IMR-90 (cell line): ENCODE measurements around the gene IGF2R. TPM values are rescaled to one million over a fixed set of nuclear protein-coding genes. Genes with fewer than 3 reads are reported as not detected.

Experiments
- ATAC-seq: fragments of 200-7000 bp; cut with Tn5 transposase; 2 replicates; pipeline ENCODE4 v1.9.1; 2020; ENCODE audit warnings: low read depth, mild to moderate bottlenecking, moderate library complexity
- BruUV-seq: library from RNA; stranded (reverse); fragments of 400-500 nt; replicated peaks from 2 replicates; lab custom pipeline; 2021; lab: Mats Ljungman, UMichigan
- CTCF ChIA-PET: fragments of 300-600 bp; formaldehyde crosslinking; extraction: SDS; loops from one replicate; lab custom pipeline; 2021; ENCODE audit warnings: antibody characterized with exemption; lab: Yijun Ruan, JAX
- POLR2A ChIA-PET: fragments of 300-600 bp; sonication (Branson Sonifier 250); formaldehyde crosslinking; loops from one replicate; lab custom pipeline; 2022; ENCODE audit warnings: antibody characterized with exemption; ENCODE audit not compliant: unreplicated experiment; lab: Charles Lee
- DNase-seq: peaks from one replicate; pipeline ENCODE4 v3.0.0; 2013
- H2AFZ ChIP-seq: replicated peaks from 2 replicates; pipeline ENCODE3; 2013; ENCODE audit warnings: low read length, mild to moderate bottlenecking; ENCODE audit not compliant: poor library complexity
- H2AK5ac ChIP-seq: 2 replicates; pipeline ENCODE4 v1.6.1; 2013; ENCODE audit warnings: low read depth, low read length, inconsistent platforms
- H2AK9ac ChIP-seq: replicated peaks from 2 replicates; pipeline ENCODE3; 2013; ENCODE audit warnings: mild to moderate bottlenecking, low read depth, low read length, moderate library complexity; ENCODE audit not compliant: poor library complexity
- H2BK120ac ChIP-seq: 2 replicates; pipeline ENCODE4 v1.6.1; 2013; ENCODE audit warnings: low read depth, low read length, inconsistent platforms
- H2BK15ac ChIP-seq: 3 replicates; pipeline ENCODE4 v1.6.1; 2013; ENCODE audit warnings: low read depth, low read length, inconsistent platforms
- H2BK20ac ChIP-seq: 2 replicates; pipeline ENCODE4 v1.6.1; 2013; ENCODE audit warnings: low read depth, mild to moderate bottlenecking, inconsistent platforms, low read length, moderate library complexity
- H2BK5ac ChIP-seq: 2 replicates; pipeline ENCODE4 v1.6.1; 2013; ENCODE audit warnings: mild to moderate bottlenecking, low read depth, low read length, inconsistent platforms; ENCODE audit not compliant: poor library complexity, severe bottlenecking
- H3K14ac ChIP-seq: replicated peaks from 2 replicates; pipeline ENCODE4 v1.6.1; 2013; ENCODE audit warnings: low read depth, low read length, inconsistent platforms
- H3K18ac ChIP-seq: 2 replicates; pipeline ENCODE4 v1.6.1; 2013; ENCODE audit warnings: low read depth, low read length, control low read depth
- H3K23ac ChIP-seq: 2 replicates; pipeline ENCODE4 v1.6.1; 2013; ENCODE audit warnings: low read depth, low read length, inconsistent platforms
- H3K27ac ChIP-seq: 2 replicates; pipeline ENCODE4 v1.5.1; 2013; ENCODE audit warnings: mild to moderate bottlenecking, control low read depth, low read length; ENCODE audit not compliant: insufficient read depth
- H3K27me3 ChIP-seq: 2 replicates; pipeline ENCODE4 v1.6.1; 2013; ENCODE audit warnings: low read length; ENCODE audit not compliant: control insufficient read depth, insufficient read depth
- H3K36me3 ChIP-seq: 2 replicates; pipeline ENCODE4 v1.6.1; 2013; ENCODE audit warnings: low read length, mixed read lengths; ENCODE audit not compliant: control insufficient read depth, insufficient read depth
- H3K4ac ChIP-seq: 2 replicates; pipeline ENCODE4 v1.6.1; 2013; ENCODE audit warnings: low read depth, low read length, inconsistent platforms
- H3K4me1 ChIP-seq: 2 replicates; pipeline ENCODE4 v1.6.1; 2013; ENCODE audit warnings: low read length, mixed read lengths; ENCODE audit not compliant: control insufficient read depth, insufficient read depth
- H3K4me2 ChIP-seq: 2 replicates; pipeline ENCODE4 v1.6.1; 2013; ENCODE audit warnings: low read depth, mild to moderate bottlenecking, control low read depth, low read length, moderate library complexity
- H3K4me3 ChIP-seq: 2 replicates; pipeline ENCODE4 v1.5.1; 2013; ENCODE audit warnings: low read depth, mild to moderate bottlenecking, control low read depth, low read length, moderate library complexity; ENCODE audit not compliant: insufficient read depth
- H3K56ac ChIP-seq: 2 replicates; pipeline ENCODE4 v1.6.1; 2013; ENCODE audit warnings: low read length, inconsistent platforms; ENCODE audit not compliant: insufficient read depth; ENCODE audit errors: extremely low read depth
- H3K79me1 ChIP-seq, 2 experiments: 2 replicates each; pipeline ENCODE4 v1.6.1; 2013; ENCODE audit warnings: low read length in 2 of 2, inconsistent platforms in 1 of 2, low read depth in 1 of 2
- H3K9ac ChIP-seq: 2 replicates; pipeline ENCODE4 v1.6.1; 2013; ENCODE audit warnings: low read depth, low read length, control low read depth
- H3K9me1 ChIP-seq: 2 replicates; pipeline ENCODE4 v1.6.1; 2013; ENCODE audit warnings: low read length, inconsistent platforms; ENCODE audit not compliant: insufficient read depth
- H3K9me3 ChIP-seq: 2 replicates; pipeline ENCODE4 v1.6.1; 2013; ENCODE audit warnings: low read length; ENCODE audit not compliant: control insufficient read depth, insufficient read depth
- H4K20me1 ChIP-seq: 2 replicates; pipeline ENCODE4 v1.6.1; 2013; ENCODE audit warnings: low read length, inconsistent platforms; ENCODE audit not compliant: insufficient read depth
- H4K5ac ChIP-seq: 2 replicates; pipeline ENCODE4 v1.6.1; 2013; ENCODE audit warnings: mild to moderate bottlenecking, low read depth, low read length, control low read depth
- H4K8ac ChIP-seq, 2 experiments: 2 replicates each; pipeline ENCODE4 v1.6.1; 2013; ENCODE audit warnings: low read depth in 2 of 2, low read length in 2 of 2, control low read depth in 1 of 2, inconsistent platforms in 1 of 2
- H4K91ac ChIP-seq: 2 replicates; pipeline ENCODE4 v1.6.1; 2013; ENCODE audit warnings: low read depth, low read length, inconsistent platforms; ENCODE audit not compliant: insufficient read depth
- BHLHE40 ChIP-seq: fragments of 150-350 bp; IDR thresholded peaks from 2 replicates; pipeline ENCODE4 v1.6.1; 2016; ENCODE audit warnings: mild to moderate bottlenecking, low read depth, low read length
- CHD1 ChIP-seq: IDR thresholded peaks from 2 replicates; pipeline ENCODE4 v1.6.1; 2012; ENCODE audit warnings: low read depth, low read length, improper control_type of control experiment
- ELK1 ChIP-seq: fragments of 150-350 bp; IDR thresholded peaks from 2 replicates; pipeline ENCODE4 v1.6.1; 2016; ENCODE audit warnings: low read depth, mild to moderate bottlenecking, low read length, moderate library complexity, borderline replicate concordance
- FOS ChIP-seq: fragments of 150-350 bp; IDR thresholded peaks from 2 replicates; pipeline ENCODE4 v1.6.1; 2016; ENCODE audit warnings: low read depth, low read length
- MAFK ChIP-seq: IDR thresholded peaks from 2 replicates; pipeline ENCODE4 v1.6.1; 2012; ENCODE audit warnings: low read depth, low read length, improper control_type of control experiment
- MAZ ChIP-seq: IDR thresholded peaks from 2 replicates; pipeline ENCODE4 v1.6.1; 2012; ENCODE audit warnings: low read depth, mild to moderate bottlenecking, low read length, improper control_type of control experiment, moderate library complexity, borderline replicate concordance
- MXI1 ChIP-seq: IDR thresholded peaks from 2 replicates; pipeline ENCODE4 v1.6.1; 2012; ENCODE audit warnings: low read depth, mild to moderate bottlenecking, low read length, moderate library complexity, borderline replicate concordance
- NFE2L2 ChIP-seq: fragments of 150-350 bp; IDR thresholded peaks from 2 replicates; pipeline ENCODE4 v1.6.1; 2016; ENCODE audit warnings: low read depth, mild to moderate bottlenecking, low read length
- POLR2A ChIP-seq: IDR thresholded peaks from 2 replicates; pipeline ENCODE4 v1.6.1; 2012; ENCODE audit warnings: mild to moderate bottlenecking, low read depth, low read length
- RAD21 ChIP-seq: IDR thresholded peaks from 2 replicates; pipeline ENCODE4 v1.6.1; 2012; ENCODE audit warnings: low read length, improper control_type of control experiment
- RCOR1 ChIP-seq: IDR thresholded peaks from 2 replicates; pipeline ENCODE4 v1.6.1; 2012; ENCODE audit warnings: mild to moderate bottlenecking, low read length, improper control_type of control experiment; ENCODE audit not compliant: insufficient replicate concordance
- RFX5 ChIP-seq: IDR thresholded peaks from 2 replicates; pipeline ENCODE4 v1.8.0; 2012; ENCODE audit warnings: low read depth, mild to moderate bottlenecking, low read length, moderate library complexity
- SMC3 ChIP-seq: fragments of 150-350 bp; IDR thresholded peaks from 2 replicates; pipeline ENCODE4 v1.6.1; 2016; ENCODE audit warnings: low read depth, mild to moderate bottlenecking, antibody characterized with exemption, low read length, moderate library complexity
- WGBS, 2 experiments: methylation state at CpG; one replicate each; pipeline versions ENCODE4 v1.1.5 to v1.1.7; 2013; ENCODE audit warnings: missing lambda C conversion rate in 2 of 2; ENCODE audit not compliant: insufficient read length in 1 of 2; ENCODE audit errors: extremely low coverage in 2 of 2; 5-methylcytosine and 5-hydroxymethylcytosine counted together
- dilution Hi-C: fragments of 300-500 bp; cut with HindIII; formaldehyde crosslinking; loops from one replicate; pipeline ENCODE4 v1.14.3; 2018; ENCODE audit warnings: low sequenced_read_pairs; ENCODE audit not compliant: unreplicated experiment
- in situ Hi-C: fragments of 300-500 bp; cut with MboI; formaldehyde crosslinking; loops from 3 replicates; pipeline ENCODE4 v1.14.3; 2019; ENCODE audit warnings: low sequenced_read_pairs, inconsistent platforms, mixed read lengths
- intact Hi-C: fragments of 100-400 bp; cut with micrococcal nuclease; formaldehyde crosslinking; loops from 2 replicates; pipeline ENCODE4 v1.10.0; 2022
- polyA plus RNA-seq, 3 experiments: library from polyadenylated mRNA; depleted of rRNA; stranded (reverse); fragments of >200 nt; gene quantifications; 2 replicates each; pipeline ENCODE4 v1.2.3, GENCODE V29; 2012; ENCODE audit warnings: low replicate concordance in 1 of 3
- total RNA-seq: library from RNA; depleted of rRNA; stranded (reverse); fragments of >200 nt; gene quantifications from 2 replicates; pipeline ENCODE4 v1.2.3, GENCODE V29; 2012
- TF ChIP-seq, protein P1 (sequence below): conservative IDR thresholded peaks from 2 replicates; pipeline ENCODE4 v1.5.1; 2012; ENCODE audit warnings: mild to moderate bottlenecking, low read depth, low read length, improper control_type of control experiment
- TF ChIP-seq, protein P2 (sequence below): fragments of 150-350 bp; IDR thresholded peaks from 2 replicates; pipeline ENCODE4 v1.6.1; 2017; ENCODE audit warnings: mild to moderate bottlenecking, antibody characterized with exemption, low read length, low read depth

Gene IGF2R
- total and polyA plus RNA-seq, 2 of the 4 experiments (the other 2 are of a cell fraction), result 33.2 to 41.4 TPM

DNA sequence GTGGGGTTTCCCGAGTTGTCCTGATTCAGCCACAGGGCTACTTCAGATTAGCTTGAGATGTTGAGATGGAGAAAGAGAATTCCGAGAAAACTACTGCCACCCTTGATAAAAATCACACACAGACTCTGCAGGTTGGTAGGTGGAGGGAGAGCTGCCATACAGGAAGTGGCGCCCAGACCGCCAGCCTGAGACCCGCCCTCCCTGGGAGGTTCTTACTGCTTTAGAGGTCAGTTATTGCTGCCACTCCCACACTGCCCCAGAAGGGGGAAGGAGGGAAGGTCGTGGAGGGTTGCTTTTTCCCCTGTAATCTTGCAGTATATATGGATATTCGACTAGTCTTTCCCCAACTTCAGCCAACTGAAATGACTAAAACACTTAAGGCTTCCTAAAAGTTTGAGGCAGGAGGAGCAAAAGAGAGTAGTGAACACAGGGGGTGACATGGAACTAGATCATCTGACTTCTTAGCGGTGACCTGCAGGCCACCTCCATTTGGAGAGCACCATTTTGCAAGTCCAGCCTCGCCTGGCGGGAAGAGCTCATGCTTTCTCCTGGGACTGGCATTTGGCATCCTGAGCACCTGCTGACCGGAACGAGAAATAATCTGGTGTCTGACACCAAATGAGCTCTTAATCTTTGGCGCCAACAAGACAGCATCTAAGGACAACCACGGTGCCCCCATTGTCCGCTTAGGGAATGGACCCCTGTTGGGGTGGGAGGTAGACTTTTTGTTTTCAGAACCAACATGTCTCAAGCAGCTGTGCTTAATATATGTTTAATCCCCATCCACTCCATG is 117.0 kb downstream of the IGF2R start:
- Histone ChIP-seq H3K36me3 (peaks cover 61% of the 10 kb centered on the region), H4K20me1 (no peaks in the 10 kb centered on the region), H3K4ac (no peak overlapping the region), H4K8ac (no peak overlapping the region), H3K4me2 (no peak overlapping the region), H3K14ac (no peak overlapping the region), H3K56ac (no peak overlapping the region), H4K91ac (no peak overlapping the region), H2BK20ac (no peak overlapping the region), H2AFZ (peak overlapping the region; percentile 14), H3K23ac (no peak overlapping the region), H3K27me3 (no peaks in the 10 kb centered on the region), H2AK5ac (no peak overlapping the region), H3K27ac (no peak overlapping the region), H3K18ac (no peak overlapping the region), H2BK120ac (no peak overlapping the region), H3K4me3 (no peak overlapping the region), H2BK15ac (no peak overlapping the region), H3K4me1 (peaks cover 5% of the 10 kb centered on the region; the same call in 1 of the 2 replicates), H3K9ac (no peak overlapping the region), H2BK5ac (no peak overlapping the region), H3K9me1 (no peaks in the 10 kb centered on the region), H2AK9ac (no peak overlapping the region), H3K9me3 (no peaks in the 10 kb centered on the region), H3K79me1 (no peaks in the 10 kb centered on the region; a peak in 1 of 4 replicates), H4K5ac (no peak overlapping the region)
- ChIA-PET CTCF (no interaction called here), POLR2A (interaction anchor here (0.5 kb wide), 1 partner anchor 52 kb away, joined by 3 read pairs; no protein-coding TSS in a partner anchor)
- BruUV-seq, result no TSS peak
- WGBS, 2 experiments, result 92% methylated on average over 6 of the region's 15 CpGs; no CpG with 5 or more reads in 1 of the 2 experiments
- in situ Hi-C loops (no loop called here), dilution Hi-C loops (no loop called here), intact Hi-C loops (loop anchor here (5.0 kb wide), 1 partner anchor 224 kb away; no protein-coding TSS in a partner anchor)
- ATAC-seq (no peak), DNase-seq (no peak)
- TF ChIP-seq CHD1 (no peak), BHLHE40 (no peak), SMC3 (no peak), MXI1 (no peak), RFX5 (no peak), RAD21 (no peak), FOS (no peak), ELK1 (no peak), MAFK (no peak), RCOR1 (no peak), MAZ (no peak), NFE2L2 (no peak), POLR2A (no peak)
- TF ChIP-seq, protein P1, sequence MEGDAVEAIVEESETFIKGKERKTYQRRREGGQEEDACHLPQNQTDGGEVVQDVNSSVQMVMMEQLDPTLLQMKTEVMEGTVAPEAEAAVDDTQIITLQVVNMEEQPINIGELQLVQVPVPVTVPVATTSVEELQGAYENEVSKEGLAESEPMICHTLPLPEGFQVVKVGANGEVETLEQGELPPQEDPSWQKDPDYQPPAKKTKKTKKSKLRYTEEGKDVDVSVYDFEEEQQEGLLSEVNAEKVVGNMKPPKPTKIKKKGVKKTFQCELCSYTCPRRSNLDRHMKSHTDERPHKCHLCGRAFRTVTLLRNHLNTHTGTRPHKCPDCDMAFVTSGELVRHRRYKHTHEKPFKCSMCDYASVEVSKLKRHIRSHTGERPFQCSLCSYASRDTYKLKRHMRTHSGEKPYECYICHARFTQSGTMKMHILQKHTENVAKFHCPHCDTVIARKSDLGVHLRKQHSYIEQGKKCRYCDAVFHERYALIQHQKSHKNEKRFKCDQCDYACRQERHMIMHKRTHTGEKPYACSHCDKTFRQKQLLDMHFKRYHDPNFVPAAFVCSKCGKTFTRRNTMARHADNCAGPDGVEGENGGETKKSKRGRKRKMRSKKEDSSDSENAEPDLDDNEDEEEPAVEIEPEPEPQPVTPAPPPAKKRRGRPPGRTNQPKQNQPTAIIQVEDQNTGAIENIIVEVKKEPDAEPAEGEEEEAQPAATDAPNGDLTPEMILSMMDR, result no peak
- TF ChIP-seq, protein P2, sequence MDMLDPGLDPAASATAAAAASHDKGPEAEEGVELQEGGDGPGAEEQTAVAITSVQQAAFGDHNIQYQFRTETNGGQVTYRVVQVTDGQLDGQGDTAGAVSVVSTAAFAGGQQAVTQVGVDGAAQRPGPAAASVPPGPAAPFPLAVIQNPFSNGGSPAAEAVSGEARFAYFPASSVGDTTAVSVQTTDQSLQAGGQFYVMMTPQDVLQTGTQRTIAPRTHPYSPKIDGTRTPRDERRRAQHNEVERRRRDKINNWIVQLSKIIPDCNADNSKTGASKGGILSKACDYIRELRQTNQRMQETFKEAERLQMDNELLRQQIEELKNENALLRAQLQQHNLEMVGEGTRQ, result no peak
